Eye (tissue), 1 donor: Measurements from ENCODE around the gene TEX54.
"Not testable (repeated sequence)": the region's sequence is repeated elsewhere in the genome, so short reads cannot be mapped to it uniquely, and the experiment has no call there.

ENCODE experiments used
- DNase-seq: peaks from one replicate; pipeline ENCODE4 v3.0.0-alpha.2; 2015

TEX54 gene

GRCh38 chr11:62832336-62833234 is at the start of gene TEX54:
TEX54 (minus strand) TSS chr11:62832841.
- DNase-seq = no peak

- DNase-seq = no peak
These were observed 49.7 kb upstream of the TEX54 start for GRCh38 chr11:62882431-62882749.

- DNase-seq = peak; percentile 97
These were observed 49.2 kb upstream of the TEX54 start for GRCh38 chr11:62881579-62882430.

GRCh38 chr11:62880803-62881578 is 48.4 kb upstream of the TEX54 start, which contains the start of gene SLC3A2:
SLC3A2 (plus strand) TSS chr11:62880896; CDS start chr11:62881024, 128 bp downstream.
- DNase-seq = peak; percentile 95

- DNase-seq = no peak
These were observed 47.7 kb upstream of the TEX54 start for GRCh38 chr11:62880231-62880802.

GRCh38 chr11:62879235-62879978 is 46.8 kb upstream of the TEX54 start:
- no peak for DNase-seq

GRCh38 chr11:62876712-62877111 is 44.1 kb upstream of the TEX54 start:
- no peak for DNase-seq

GRCh38 chr11:62875698-62876478 is 43.2 kb upstream of the TEX54 start:
- DNase-seq = no peak

GRCh38 chr11:62874851-62875250 is 42.2 kb upstream of the TEX54 start:
- no peak for DNase-seq

- no peak for DNase-seq
These were observed 33.0 kb upstream of the TEX54 start for GRCh38 chr11:62865635-62866034.

GRCh38 chr11:62863687-62864335 is 31.2 kb upstream of the TEX54 start:
- no peak for DNase-seq

- DNase-seq = not testable (repeated sequence)
These were observed 29.0 kb upstream of the TEX54 start for GRCh38 chr11:62861564-62862192.

GRCh38 chr11:62860835-62861563 is 28.4 kb upstream of the TEX54 start:
- DNase-seq = no peak

- DNase-seq = not testable (repeated sequence)
These were observed 26.7 kb upstream of the TEX54 start for GRCh38 chr11:62859281-62859703.

- no peak for DNase-seq
These were observed 25.6 kb upstream of the TEX54 start for GRCh38 chr11:62858201-62858600.

GRCh38 chr11:62857541-62857982 is 24.9 kb upstream of the TEX54 start:
- peak; percentile 23 for DNase-seq

GRCh38 chr11:62856333-62856895 is 23.8 kb upstream of the TEX54 start:
- DNase-seq = no peak

GRCh38 chr11:62855571-62856332 is 23.1 kb upstream of the TEX54 start:
- DNase-seq = peak; percentile 99
